ENCODE data around the gene PLXNA1. TPM values are rescaled to one million over a fixed set of nuclear protein-coding genes. Genes with fewer than 3 reads are reported as not detected.

The PLXNA1 gene
- total RNA-seq, 1 donor: 6.1 TPM

DNA sequence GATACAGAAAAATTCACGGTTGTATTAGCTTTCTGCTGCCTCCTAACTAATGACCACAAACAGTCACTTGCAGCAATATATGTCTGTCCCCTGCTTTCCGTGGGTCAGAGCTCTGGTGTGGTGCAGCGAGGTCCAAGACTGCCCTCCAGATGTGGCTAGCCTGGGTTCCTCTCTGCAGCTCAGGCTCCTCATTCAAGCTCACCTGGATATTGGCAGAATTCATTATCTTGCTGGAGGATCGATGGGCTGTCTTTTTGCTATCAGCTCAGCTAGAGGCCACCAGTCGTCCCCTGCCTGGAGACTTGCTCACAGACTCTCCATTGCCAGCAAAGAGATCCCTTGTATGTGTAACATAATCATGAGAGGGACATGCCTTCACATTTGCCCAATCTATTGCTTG is 12.8 kb upstream of the PLXNA1 start:
- Histone ChIP-seq H3K4me3 (ENCODE audit: low read length) (no peak overlapping the region), H3K27me3 (ENCODE audit: insufficient read depth, low read length) (peaks cover 13% of the 10 kb centered on the region)

DNA sequence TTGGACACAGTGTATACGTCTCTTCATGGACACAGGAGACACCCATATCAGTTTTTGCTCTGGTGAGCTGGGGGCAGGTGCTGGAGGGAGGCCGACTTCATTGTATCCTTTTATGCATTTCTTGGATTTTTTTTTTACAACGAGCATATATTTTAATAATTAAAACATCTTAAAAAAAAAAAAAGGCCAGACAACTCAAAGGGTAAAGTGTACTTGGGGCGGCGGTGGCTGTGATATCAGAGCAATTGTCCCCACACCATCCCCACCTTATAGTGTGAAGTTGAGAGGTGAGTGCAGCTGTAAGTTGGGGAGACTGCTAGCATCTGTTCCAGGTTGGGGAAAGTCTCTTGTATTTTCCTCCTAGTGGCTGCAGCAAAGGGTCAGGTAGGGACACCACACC is 12.0 kb upstream of the PLXNA1 start:
- H3K27me3 ChIP-seq (ENCODE audit: insufficient read depth, low read length): peaks cover 13% of the 10 kb centered on the region
- no peak overlapping the region for H3K4me3 ChIP-seq (ENCODE audit: low read length)
- peaks cover 11% of the 10 kb centered on the region for H3K9me3 ChIP-seq (ENCODE audit: low read depth, low read length)

More for the DNA sequence above, 12.8 kb upstream of the PLXNA1 start:
- Histone ChIP-seq H3K9me3 (ENCODE audit: low read depth, low read length) (peaks cover 6% of the 10 kb centered on the region), H3K4me1 (ENCODE audit: insufficient read depth, low read length) (no peaks in the 10 kb centered on the region)

DNA sequence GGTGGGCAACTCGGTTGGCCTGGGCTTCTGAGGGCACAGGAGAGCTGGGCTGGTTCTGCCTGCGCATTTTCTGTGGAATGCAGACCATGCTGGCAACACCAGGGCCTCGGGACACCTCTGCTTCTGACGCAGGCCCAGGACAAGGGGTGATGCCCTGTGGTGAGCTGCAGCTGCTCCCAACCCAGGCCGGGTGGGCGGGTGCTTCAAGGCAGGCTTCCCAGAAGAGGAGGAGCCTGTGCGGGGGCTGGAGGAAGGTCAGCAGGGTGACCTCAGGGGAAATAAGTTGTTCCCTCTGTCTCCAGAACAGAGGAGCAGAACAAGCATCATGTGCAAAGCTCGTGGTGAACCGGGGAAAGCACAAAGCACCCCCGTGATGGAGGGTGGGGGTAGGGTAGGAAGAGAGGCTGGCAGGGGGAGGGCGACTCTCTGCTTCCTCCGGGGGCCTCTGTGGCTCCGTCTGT is 11.0 kb upstream of the PLXNA1 start:
- Histone ChIP-seq H3K9me3 (ENCODE audit: low read depth, low read length) (peaks cover 11% of the 10 kb centered on the region), H3K4me3 (ENCODE audit: low read length) (no peak overlapping the region), H3K4me1 (ENCODE audit: insufficient read depth, low read length) (no peaks in the 10 kb centered on the region), H3K27me3 (ENCODE audit: insufficient read depth, low read length) (peaks cover 13% of the 10 kb centered on the region)

More for the DNA sequence above, 12.0 kb upstream of the PLXNA1 start:
- no peaks in the 10 kb centered on the region for H3K4me1 ChIP-seq (ENCODE audit: insufficient read depth, low read length)

DNA sequence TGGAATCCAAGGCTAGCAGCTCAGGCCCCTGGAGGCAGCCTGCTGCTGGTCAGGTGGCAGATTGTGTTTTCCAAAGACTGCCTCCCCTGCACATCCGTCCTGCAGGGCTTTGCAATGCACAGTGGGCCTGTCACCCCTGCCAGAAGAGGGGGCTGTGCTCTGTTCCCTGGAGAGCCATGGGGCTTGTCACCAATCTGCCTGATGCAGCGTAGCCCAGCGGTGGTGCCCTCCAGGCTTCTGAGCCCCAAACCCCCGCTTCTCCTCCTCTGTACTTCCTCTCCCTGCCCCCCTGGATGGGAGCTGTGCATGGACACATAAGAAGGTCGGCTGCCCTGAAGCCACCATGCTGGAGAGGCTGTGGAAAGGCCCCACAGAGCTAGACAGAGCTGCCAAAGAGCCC is 10.0 kb upstream of the PLXNA1 start:
- H3K27me3 ChIP-seq (ENCODE audit: insufficient read depth, low read length): peaks cover 13% of the 10 kb centered on the region
- H3K9me3 ChIP-seq (ENCODE audit: low read depth, low read length): peaks cover 11% of the 10 kb centered on the region
- H3K4me1 ChIP-seq (ENCODE audit: insufficient read depth, low read length): no peaks in the 10 kb centered on the region
- no peak overlapping the region for H3K4me3 ChIP-seq (ENCODE audit: low read length)

DNA sequence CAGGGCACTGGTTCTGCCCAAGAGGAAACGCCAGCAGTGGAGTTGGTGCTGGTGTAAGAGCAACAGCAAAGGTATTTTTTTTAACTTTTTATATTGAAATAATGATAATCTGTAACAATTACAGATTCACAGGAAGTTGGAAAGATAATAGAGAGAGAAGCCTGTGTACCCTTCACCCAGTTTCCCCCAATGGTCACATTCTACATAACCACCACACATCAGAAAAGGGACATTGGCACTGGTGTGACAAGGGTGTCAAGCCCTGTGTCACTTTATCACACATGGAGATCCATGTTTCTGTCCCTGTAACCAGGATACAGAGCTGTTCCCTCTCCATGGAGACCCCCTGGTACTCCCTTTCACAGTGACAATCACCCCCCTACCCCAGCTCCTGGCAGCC is 9.1 kb upstream of the PLXNA1 start:
- Histone ChIP-seq H3K27me3 (ENCODE audit: insufficient read depth, low read length) (peaks cover 13% of the 10 kb centered on the region), H3K4me1 (ENCODE audit: insufficient read depth, low read length) (no peaks in the 10 kb centered on the region), H3K9me3 (ENCODE audit: low read depth, low read length) (peaks cover 11% of the 10 kb centered on the region), H3K4me3 (ENCODE audit: low read length) (no peak overlapping the region)

DNA sequence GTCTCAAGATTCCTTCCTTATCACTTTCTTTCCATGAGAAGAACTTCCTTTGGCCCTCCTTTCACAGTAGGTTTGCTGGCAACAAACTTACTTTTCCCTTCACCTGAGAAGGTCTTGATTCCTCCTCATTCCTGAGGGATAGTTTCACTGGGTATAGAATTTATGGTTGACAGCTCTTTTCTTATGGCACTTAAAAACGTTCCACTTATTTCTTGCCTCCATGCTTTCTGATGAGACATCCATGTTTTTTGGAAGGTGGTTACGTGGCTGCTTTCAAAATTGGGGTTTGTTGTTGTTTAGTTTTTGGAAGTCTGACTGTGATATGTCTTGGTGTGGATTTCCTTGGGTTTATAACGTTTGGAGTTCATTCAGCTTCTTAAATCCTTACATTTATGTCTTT is 8.2 kb upstream of the PLXNA1 start:
- Histone ChIP-seq H3K4me1 (ENCODE audit: insufficient read depth, low read length) (no peaks in the 10 kb centered on the region), H3K27me3 (ENCODE audit: insufficient read depth, low read length) (peaks cover 13% of the 10 kb centered on the region), H3K9me3 (ENCODE audit: low read depth, low read length) (peaks cover 11% of the 10 kb centered on the region), H3K4me3 (ENCODE audit: low read length) (no peak overlapping the region)

DNA sequence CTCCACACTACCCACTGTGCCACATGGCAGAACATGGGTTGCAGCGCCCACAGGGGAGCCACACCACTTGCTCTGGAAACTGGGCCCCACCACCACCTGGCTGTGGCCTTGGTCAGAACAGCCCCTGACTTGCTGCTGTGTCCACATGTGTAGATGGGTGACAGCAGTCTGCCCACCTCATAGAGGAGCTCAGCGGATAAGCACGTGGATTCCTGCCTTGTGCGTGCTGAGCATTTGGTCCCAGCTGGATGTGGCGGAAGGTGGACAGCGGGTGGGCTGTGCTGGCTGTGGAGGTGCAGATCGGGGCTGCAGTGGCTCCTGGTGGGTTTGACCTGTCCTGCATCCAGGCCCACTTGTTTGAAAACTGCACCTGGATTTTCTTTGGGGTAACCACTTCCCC is 6.0 kb upstream of the PLXNA1 start:
- Histone ChIP-seq H3K27me3 (ENCODE audit: insufficient read depth, low read length) (peaks cover 21% of the 10 kb centered on the region), H3K4me3 (ENCODE audit: low read length) (no peak overlapping the region), H3K9me3 (ENCODE audit: low read depth, low read length) (peaks cover 11% of the 10 kb centered on the region), H3K4me1 (ENCODE audit: insufficient read depth, low read length) (peaks cover 5% of the 10 kb centered on the region)

DNA sequence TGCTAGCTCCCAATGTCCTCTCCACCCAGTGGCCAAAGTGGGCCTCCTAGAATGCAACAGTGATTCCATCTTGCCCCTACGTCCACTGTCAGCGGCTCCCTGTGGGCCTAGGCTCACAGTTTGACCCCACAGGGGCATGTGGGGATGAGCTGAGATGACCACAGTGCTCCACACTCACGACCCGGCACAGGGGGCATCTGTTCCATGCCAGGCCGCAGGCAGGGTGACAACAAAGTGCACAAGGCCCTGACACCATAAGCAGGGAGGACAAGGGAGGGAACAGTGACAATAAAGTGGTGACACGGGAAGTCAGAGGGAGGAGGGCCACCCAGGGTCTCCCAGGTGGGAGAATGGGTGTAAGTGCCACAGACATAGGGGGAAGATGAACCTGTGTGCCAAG is 5.1 kb upstream of the PLXNA1 start:
- H3K4me1 ChIP-seq (ENCODE audit: insufficient read depth, low read length): peaks cover 13% of the 10 kb centered on the region
- peaks cover 11% of the 10 kb centered on the region for H3K9me3 ChIP-seq (ENCODE audit: low read depth, low read length)
- H3K4me3 ChIP-seq (ENCODE audit: low read length): no peak overlapping the region
- H3K27me3 ChIP-seq (ENCODE audit: insufficient read depth, low read length): peaks cover 21% of the 10 kb centered on the region

DNA sequence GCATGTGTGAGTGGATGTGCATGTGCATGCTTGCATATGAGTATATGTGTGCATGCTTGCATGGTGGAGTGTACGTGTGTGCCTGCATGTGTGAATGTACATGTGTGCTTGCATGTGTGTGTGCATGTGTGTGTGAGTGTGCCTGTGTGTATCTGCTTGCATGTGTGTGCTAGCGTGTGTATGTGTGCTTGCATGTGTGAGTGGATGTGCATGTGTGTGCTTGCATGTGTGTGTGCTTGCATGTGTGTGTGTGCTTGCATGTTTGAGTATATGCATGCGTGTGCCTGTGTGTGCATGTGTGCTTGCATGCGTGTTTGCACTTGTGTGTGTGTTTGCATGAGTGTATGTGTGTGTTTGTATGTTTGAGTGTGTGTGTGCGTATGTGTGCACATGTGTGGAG is 4.6 kb upstream of the PLXNA1 start:
- Histone ChIP-seq H3K4me1 (ENCODE audit: insufficient read depth, low read length) (peaks cover 13% of the 10 kb centered on the region), H3K9me3 (ENCODE audit: low read depth, low read length) (peaks cover 11% of the 10 kb centered on the region), H3K27me3 (ENCODE audit: insufficient read depth, low read length) (peaks cover 21% of the 10 kb centered on the region), H3K4me3 (ENCODE audit: low read length) (no peak overlapping the region)

DNA sequence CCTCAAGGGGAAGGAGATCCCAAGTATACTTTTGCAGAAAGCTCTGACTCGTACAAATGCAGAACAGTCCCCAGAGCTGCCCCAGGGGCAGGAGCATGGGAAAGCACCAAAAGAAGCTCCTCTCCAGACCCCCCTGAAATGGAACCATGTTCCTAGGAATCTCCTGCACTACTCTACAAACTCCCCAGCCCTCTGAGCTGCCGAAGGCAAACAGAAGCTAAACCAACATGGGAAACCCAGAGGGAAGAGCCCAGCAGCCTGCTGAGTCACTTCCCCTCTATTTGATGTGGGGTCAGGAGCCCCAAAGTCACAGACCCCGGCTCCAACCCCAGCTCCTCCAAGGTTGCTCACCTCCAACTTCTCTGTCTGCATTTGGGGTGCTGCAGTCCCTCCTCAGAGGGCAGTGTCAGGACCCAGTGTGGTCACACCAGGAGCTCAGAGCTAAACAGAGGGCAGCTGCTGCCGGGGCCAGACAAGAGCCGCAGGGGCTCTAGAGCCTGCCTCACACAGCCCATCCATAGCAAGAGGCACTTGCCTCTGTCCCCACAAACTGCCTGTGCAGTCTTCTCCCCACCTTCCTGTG is 3.8 kb upstream of the PLXNA1 start:
- Histone ChIP-seq H3K27me3 (ENCODE audit: insufficient read depth, low read length) (peaks cover 19% of the 10 kb centered on the region), H3K9me3 (ENCODE audit: low read depth, low read length) (peaks cover 11% of the 10 kb centered on the region), H3K4me3 (ENCODE audit: low read length) (no peak overlapping the region), H3K4me1 (ENCODE audit: insufficient read depth, low read length) (peaks cover 19% of the 10 kb centered on the region)

DNA sequence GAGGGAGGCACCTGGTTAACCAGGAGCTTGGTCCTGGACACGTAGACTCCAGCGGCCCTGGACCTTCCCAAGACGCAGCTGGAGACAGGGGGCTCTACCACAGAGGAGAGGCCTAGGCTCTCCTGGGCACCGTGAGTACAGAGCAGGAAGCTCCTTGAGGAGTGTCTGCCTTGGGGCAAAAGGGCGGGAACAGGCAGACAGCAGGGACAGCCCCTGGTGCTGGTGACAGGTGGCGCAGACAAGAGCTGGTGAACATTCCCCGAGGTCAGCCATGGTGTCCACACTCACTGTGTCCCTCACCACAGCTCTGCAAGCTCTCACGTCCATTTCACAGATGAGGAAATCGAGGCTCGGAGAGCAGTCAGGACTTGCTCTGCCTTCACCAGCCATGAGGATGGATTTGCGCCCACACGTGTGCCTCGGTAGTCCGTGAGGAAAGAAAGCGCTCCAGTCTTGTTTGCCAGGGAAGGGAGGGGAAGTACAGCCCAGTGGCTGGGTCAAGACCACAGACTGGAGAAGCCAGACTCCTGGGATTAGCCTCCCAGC is 2.6 kb upstream of the PLXNA1 start:
- Histone ChIP-seq H3K4me3 (ENCODE audit: low read length) (no peak overlapping the region), H3K27me3 (ENCODE audit: insufficient read depth, low read length) (peaks cover 12% of the 10 kb centered on the region), H3K4me1 (ENCODE audit: insufficient read depth, low read length) (peaks cover 21% of the 10 kb centered on the region), H3K9me3 (ENCODE audit: low read depth, low read length) (peaks cover 3% of the 10 kb centered on the region)

DNA sequence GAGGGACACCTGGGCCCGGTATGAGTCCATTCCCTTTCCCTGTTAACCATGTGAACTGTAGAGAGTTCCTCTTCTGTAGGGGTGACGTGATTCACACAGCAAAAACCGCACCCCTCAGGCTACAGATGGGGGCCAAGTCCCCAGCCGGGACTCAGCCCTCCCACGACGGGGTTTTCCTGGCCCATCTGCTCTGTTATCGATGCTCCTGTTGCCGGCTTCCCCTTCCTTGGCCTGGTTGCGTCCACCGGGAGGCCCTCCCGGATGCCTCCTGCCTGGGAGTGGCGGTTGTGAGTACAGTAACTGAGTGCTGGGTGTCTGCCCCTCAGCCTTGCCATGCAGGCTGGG is 817 bp upstream of the PLXNA1 start:
- H3K9me3 ChIP-seq (ENCODE audit: low read depth, low read length): no peaks in the 10 kb centered on the region
- peak overlapping the region; percentile 34 for H3K4me3 ChIP-seq (ENCODE audit: low read length)
- peaks cover 21% of the 10 kb centered on the region for H3K4me1 ChIP-seq (ENCODE audit: insufficient read depth, low read length)
- peaks cover 12% of the 10 kb centered on the region for H3K27me3 ChIP-seq (ENCODE audit: insufficient read depth, low read length)

DNA sequence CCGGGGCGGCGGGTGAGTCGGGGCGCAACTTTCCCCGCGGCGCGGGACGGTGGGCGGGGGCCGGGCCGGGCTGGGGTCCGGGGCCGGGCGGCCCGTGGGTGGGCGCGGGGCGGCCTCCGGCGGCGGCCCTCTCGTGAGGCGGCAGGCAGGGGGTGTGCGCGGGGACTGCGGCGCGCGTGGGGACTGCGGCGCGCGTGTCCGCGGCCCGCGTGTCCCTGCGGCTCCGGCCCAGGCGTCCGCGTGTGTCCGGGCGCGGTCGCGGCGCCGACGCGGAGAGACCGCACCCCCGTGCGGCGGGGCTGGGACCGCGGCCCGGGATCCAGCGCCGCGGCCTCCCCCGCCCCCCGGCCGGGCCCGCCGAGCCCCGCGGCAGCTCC is 349 bp downstream of the PLXNA1 start:
- Histone ChIP-seq H3K4me3 (ENCODE audit: low read length) (peak overlapping the region; percentile 26), H3K4me1 (ENCODE audit: insufficient read depth, low read length) (peaks cover 21% of the 10 kb centered on the region), H3K9me3 (ENCODE audit: low read depth, low read length) (no peaks in the 10 kb centered on the region), H3K27me3 (ENCODE audit: insufficient read depth, low read length) (peaks cover 12% of the 10 kb centered on the region)

DNA sequence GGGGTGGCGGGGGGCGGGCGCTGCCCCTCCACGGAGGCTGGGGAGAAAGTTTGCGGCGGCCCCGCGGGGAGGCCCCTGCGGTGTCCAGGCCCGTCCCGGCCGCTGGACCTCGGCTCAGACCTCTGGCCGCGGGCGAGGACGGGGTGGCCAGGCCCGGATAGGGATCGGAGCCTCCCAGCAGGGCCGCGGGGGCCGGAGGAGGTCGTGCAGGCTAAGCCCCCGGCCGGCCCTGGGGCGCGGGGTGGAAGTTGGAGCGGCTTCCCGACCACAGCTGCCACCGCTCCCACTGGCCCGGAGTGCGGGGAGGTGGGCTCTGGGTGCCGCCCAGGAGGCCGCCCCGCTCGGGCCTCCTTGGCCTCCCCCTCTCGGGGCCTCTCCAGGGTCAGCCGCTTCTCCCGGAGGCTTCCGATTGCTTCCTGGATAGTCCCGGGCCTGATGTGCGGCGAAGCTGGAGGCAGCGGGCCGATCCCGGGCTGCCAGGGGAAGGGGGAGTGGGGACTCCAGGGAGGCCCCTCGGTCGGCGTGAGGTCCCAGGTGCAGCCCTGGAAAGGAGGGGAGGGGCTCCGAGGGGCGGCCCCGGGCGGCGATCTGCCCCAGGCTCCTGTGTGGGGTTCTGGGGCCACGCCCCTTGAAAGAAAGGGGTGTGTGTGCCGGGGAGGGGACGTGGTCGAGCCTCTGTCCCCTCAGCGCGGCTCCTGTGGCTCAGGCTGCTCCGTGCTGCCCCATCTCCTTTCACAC is 907 bp downstream of the PLXNA1 start:
- H3K27me3 ChIP-seq (ENCODE audit: insufficient read depth, low read length): peaks cover 12% of the 10 kb centered on the region
- H3K9me3 ChIP-seq (ENCODE audit: low read depth, low read length): no peaks in the 10 kb centered on the region
- H3K4me1 ChIP-seq (ENCODE audit: insufficient read depth, low read length): peaks cover 21% of the 10 kb centered on the region
- peak overlapping the region; percentile 26 for H3K4me3 ChIP-seq (ENCODE audit: low read length)

DNA sequence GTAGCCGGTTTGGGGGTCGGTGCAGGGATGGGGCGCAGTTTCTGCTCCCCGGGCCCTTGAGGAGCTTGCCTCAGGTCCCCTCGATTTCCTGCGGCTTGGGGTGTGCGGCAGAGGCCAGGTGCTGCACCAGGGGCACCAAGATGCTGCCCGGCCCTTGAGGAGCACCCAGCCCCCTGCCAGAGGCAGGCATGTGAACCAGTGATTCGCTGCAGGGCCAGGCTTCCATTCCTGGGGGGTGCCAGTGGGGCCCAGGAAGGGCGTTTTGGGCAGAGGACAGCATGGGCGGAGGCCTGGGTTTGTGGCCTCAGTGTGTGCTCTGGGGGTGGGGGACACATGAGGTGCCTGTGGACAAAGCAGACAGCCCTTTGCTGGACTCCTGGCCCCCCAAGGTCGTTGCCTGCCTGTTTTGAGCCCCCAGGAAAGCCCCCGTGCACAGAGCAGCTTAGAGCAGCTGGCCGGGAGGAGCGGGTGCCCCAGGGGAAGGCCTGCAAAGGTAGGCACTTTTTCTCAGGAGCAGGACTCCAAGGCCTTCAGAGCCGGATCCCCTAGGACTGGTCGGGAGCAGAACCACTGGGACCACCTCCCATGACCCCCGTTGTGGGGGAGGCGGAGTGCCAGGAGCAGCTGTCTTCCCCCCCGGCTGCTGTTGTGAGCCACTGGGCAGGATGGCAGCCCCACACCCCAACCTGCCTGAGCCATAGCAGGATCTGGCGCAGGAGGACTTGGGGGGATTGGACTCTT is 1.6 kb downstream of the PLXNA1 start:
- H3K27me3 ChIP-seq (ENCODE audit: insufficient read depth, low read length): peaks cover 12% of the 10 kb centered on the region
- H3K4me3 ChIP-seq (ENCODE audit: low read length): no peak overlapping the region
- H3K4me1 ChIP-seq (ENCODE audit: insufficient read depth, low read length): peaks cover 21% of the 10 kb centered on the region
- H3K9me3 ChIP-seq (ENCODE audit: low read depth, low read length): no peaks in the 10 kb centered on the region
